Mucosa of rectum (tissue), 2 donors: ENCODE measurements around the gene SPNS1.
"Not testable (repeated sequence)": the region's sequence is repeated elsewhere in the genome, so short reads cannot be mapped to it uniquely, and the experiment has no call there.

Experiments
- H3K27ac ChIP-seq, 2 donors: one replicate each; pipeline ENCODE4 v1.7.0; 2013; ENCODE audit warnings: inconsistent platforms in 2 of 2, low read depth in 2 of 2, low read length in 2 of 2
- H3K27me3 ChIP-seq, 2 donors: one replicate each; pipeline ENCODE4 v1.7.0; 2013; ENCODE audit warnings: low read length in 2 of 2; ENCODE audit not compliant: control insufficient read depth in 2 of 2, insufficient read depth in 2 of 2
- H3K36me3 ChIP-seq, 2 donors: one replicate each; pipeline ENCODE4 v1.7.0; 2013; ENCODE audit warnings: low read length in 2 of 2; ENCODE audit not compliant: control insufficient read depth in 2 of 2, insufficient read depth in 2 of 2
- H3K4me1 ChIP-seq, 2 donors: one replicate each; pipeline ENCODE4 v1.7.0; 2013; ENCODE audit warnings: low read length in 2 of 2, mild to moderate bottlenecking in 1 of 2; ENCODE audit not compliant: control insufficient read depth in 2 of 2, insufficient read depth in 2 of 2
- H3K4me3 ChIP-seq, 2 donors: one replicate each; pipeline ENCODE4 v1.7.0; 2013; ENCODE audit warnings: low read length in 2 of 2
- H3K9ac ChIP-seq, 2 donors: one replicate each; pipeline ENCODE4 v1.7.0; 2013; ENCODE audit warnings: low read length in 2 of 2, low read depth in 1 of 2, mild to moderate bottlenecking in 1 of 2
- H3K9me3 ChIP-seq, 2 donors: one replicate each; pipeline ENCODE4 v1.7.0; 2013; ENCODE audit warnings: low read length in 2 of 2; ENCODE audit not compliant: control insufficient read depth in 2 of 2
- donor health status: healthy.
- donor health status: Normal muscosa, but diverticular disease.

The SPNS1 gene

DNA sequence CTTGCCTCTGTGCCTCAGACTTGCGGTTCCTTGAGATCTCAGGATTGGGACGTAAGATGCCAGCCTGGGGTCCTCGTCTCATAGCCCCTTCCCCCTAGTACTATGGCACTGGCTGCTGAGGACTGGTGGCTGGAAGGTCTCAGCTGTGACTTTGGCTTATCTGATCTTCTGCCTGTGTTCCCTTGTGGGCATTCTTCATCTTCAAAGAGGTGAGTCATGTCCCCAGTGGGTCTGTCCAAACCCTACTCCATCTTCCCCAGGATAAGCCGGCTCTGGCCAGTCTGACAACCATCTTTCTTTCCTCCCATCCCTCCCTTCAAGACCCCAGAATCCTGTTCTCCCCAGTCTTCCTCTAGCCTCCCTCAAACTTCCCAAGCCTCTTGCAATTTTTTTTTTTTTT lies 39.2 kb upstream of the SPNS1 start:
- H3K9me3 ChIP-seq: no peaks in the 10 kb centered on the region
- peaks cover 0 to 6% of the 10 kb centered on the region in 2 donors for H3K4me1 ChIP-seq
- no peaks in the 10 kb centered on the region for H3K36me3 ChIP-seq
- H3K4me3 ChIP-seq: no peak overlapping the region
- no peak overlapping the region for H3K27ac ChIP-seq
- H3K9ac ChIP-seq: no peak overlapping the region
- H3K27me3 ChIP-seq: no peaks in the 10 kb centered on the region

DNA sequence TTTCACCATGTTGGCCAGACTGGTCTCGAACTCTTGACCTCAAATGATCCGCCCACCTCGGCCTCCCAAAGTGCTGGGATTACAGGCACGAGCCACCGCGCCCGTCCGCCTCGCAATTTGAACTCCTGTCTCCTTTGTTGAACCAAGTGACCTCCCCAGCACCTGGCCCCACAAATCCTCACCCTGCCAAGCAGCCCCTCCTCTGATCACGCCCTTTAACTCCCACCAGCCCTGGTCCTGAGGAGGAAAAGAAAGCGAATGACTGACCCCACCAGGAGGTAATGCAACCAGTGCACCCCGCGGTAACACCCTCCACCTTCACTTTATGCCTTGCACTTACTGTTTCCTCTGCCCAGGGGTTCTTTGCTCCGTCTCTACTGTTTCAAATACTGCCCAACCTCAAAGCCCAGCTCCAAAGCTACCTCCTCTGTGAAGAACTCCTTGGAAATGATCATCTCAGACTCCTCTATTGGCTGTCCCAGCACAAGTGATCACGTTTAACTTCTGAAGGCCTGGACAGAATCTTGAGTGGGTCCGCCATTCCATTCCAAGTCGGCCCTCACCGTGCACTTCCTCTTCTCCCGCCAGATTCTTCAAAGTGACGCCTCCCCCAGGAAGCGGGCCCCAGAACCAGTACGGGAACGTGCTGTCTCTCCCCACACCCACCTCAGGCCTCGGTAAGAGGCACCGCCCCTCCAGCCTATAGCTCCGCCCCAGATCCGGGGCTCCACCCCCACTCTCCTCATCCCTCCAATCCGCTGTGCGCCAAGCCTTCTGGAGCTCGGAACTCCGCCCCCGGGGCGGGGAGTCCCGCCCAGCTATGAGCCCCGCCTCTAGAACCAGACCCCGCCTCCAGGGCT lies 38.4 kb upstream of the SPNS1 start:
- H3K9ac ChIP-seq: peak overlapping the region; percentile 35 to 48
- H3K27me3 ChIP-seq: no peaks in the 10 kb centered on the region
- H3K36me3 ChIP-seq: no peaks in the 10 kb centered on the region
- H3K4me3 ChIP-seq: peak overlapping the region; percentile 65 to 71
- H3K4me1 ChIP-seq: peaks cover 0 to 6% of the 10 kb centered on the region in 2 donors
- H3K9me3 ChIP-seq: no peaks in the 10 kb centered on the region
- H3K27ac ChIP-seq: peak overlapping the region in 1 of 2 donors; percentile 27

DNA sequence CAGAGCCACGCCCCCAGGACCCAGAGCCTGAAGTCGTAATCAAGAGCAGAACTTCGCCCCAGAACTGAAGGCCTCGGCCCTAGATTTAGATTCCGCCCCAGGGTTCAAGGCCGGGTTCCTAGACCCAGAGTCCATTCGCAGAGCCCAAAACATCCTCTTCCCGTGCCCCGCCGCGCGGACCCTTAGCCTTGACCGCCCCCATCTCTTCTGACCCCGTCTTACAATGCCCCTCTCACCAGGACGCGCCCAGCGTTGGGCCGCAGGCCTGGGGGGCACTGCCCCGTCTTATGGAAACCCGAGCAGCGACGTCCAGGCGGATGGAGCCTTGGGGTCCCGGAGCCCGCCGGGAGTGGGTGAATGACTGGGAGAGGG lies 37.8 kb upstream of the SPNS1 start:
- Histone ChIP-seq H3K36me3 (no peaks in the 10 kb centered on the region), H3K4me3 (peak overlapping the region in 1 of 2 donors; percentile 65), H3K4me1 (peaks cover 0 to 6% of the 10 kb centered on the region in 2 donors), H3K27me3 (no peaks in the 10 kb centered on the region), H3K9me3 (no peaks in the 10 kb centered on the region), H3K27ac (no peak overlapping the region), H3K9ac (no peak overlapping the region)

DNA sequence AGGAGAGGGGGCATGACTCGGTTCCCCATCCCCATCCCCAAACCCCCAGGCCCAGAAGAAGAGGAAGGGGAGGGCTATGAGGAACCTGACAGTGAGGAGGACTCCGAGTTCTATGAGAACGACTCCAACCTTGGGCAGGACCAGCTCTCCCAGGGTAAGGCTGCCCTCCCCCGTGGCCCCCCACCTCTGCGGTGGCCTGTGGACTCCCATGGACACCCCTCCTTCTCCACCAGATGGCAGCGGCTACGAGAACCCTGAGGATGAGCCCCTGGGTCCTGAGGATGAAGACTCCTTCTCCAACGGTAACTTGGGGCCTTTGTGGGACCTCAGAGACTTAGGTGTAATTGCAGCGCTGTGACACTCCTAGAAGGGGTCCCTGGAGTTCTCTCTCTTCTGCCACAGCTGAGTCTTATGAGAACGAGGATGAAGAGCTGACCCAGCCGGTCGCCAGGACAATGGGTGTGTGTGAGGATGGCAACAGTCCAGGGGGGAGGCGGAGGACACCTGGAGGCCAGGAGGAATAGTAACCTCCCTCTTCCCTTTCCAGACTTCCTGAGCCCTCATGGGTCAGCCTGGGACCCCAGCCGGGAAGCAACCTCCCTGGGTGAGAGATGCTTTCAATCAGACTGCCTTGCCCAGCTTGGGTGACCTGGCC lies 37.2 kb upstream of the SPNS1 start:
- Histone ChIP-seq H3K9me3 (no peaks in the 10 kb centered on the region), H3K4me3 (no peak overlapping the region), H3K36me3 (no peaks in the 10 kb centered on the region), H3K9ac (no peak overlapping the region), H3K4me1 (peaks cover 0 to 6% of the 10 kb centered on the region in 2 donors), H3K27me3 (no peaks in the 10 kb centered on the region), H3K27ac (no peak overlapping the region)

DNA sequence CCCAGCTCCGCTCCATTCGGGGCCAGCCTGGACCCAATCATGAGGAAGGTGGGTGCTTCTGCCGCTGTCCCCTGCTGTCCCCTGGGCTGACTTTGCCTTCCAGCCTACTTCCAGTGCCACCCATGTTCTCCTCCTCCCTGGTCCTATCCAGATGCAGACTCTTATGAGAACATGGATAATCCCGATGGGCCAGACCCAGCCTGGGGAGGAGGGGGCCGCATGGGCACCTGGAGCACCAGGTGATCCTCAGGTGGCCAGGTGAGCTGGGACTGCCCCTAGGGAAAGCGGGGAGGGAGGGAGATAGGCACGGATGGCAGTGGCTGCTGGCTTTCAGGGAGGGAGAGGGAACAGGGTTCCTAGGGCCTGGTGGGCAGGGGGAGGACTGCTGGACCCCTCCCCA lies 35.9 kb upstream of the SPNS1 start:
- Histone ChIP-seq H3K4me3 (no peak overlapping the region), H3K27me3 (no peaks in the 10 kb centered on the region), H3K27ac (no peak overlapping the region), H3K4me1 (peaks cover 0 to 6% of the 10 kb centered on the region in 2 donors), H3K9ac (no peak overlapping the region), H3K36me3 (no peaks in the 10 kb centered on the region), H3K9me3 (no peaks in the 10 kb centered on the region)

DNA sequence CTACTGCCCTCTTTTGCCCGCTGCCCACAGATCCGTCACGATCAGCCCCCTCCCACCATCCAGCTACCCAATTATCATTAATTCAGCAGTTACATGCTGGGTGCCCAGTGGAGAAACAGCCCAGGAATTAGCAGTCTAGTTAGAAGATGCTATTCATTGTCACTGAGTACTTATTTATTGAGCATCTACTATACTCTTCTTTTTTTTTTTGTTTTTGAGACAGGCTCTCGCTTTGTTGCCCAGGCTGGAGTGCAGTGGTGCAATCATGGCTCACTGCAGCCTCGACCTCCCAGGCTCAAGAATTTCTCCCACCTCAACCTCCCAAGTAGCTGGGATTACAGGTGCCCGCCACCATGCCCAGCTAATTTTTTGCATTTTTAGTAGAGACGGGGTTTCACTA lies 34.8 kb upstream of the SPNS1 start:
- H3K4me3 ChIP-seq, H3K27ac ChIP-seq, H3K27me3 ChIP-seq, H3K9ac ChIP-seq, H3K36me3 ChIP-seq, H3K4me1 ChIP-seq, H3K9me3 ChIP-seq: not testable (repeated sequence)

DNA sequence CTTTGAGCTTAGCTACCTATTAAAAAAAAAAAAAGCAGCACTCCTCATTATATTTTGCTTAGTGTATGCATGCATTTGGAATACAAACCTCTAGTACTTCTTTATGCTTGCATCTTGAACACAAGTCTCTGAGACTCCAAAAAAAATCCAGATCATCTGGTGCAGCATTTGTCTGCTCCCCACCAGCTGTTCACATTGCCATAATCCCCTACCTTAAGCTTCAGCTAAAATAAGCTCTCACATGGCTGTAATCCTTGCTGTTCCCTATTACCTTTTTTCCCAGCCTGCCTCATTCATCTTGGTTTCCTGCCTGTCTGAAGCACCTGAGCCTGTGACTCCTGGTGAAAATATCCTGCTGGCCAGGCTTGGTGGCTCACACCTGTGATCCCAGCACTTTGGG lies 31.3 kb upstream of the SPNS1 start:
- Histone ChIP-seq H3K36me3 (no peaks in the 10 kb centered on the region), H3K27ac (no peak overlapping the region), H3K9ac (no peak overlapping the region), H3K9me3 (no peaks in the 10 kb centered on the region), H3K27me3 (no peaks in the 10 kb centered on the region), H3K4me1 (peaks cover 3 to 4% of the 10 kb centered on the region in 2 donors), H3K4me3 (no peak overlapping the region)

DNA sequence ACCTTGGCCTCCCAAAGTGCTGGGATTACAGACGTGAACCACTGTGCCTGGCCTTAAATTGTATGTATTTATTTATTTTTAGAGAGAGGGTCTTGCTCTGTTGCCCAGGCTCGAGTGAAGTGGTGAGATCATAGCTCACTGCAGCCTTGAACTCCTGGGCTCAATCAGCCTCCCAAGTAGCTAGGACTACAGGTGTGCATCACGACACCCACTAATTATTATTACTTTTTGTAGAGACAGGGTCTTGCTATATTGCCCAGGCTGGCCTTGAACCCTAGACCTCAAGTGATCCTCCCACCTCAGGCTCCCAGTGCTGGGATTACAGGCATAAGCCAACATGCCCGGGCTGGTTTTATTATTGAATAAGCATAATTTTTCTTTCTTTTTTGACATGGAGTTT lies 27.9 kb upstream of the SPNS1 start:
- Histone ChIP-seq H3K27me3 (no peaks in the 10 kb centered on the region), H3K4me3 (no peak overlapping the region), H3K36me3 (no peaks in the 10 kb centered on the region), H3K4me1 (peaks cover 6 to 9% of the 10 kb centered on the region in 2 donors), H3K27ac (no peak overlapping the region), H3K9ac (no peak overlapping the region), H3K9me3 (no peaks in the 10 kb centered on the region)

DNA sequence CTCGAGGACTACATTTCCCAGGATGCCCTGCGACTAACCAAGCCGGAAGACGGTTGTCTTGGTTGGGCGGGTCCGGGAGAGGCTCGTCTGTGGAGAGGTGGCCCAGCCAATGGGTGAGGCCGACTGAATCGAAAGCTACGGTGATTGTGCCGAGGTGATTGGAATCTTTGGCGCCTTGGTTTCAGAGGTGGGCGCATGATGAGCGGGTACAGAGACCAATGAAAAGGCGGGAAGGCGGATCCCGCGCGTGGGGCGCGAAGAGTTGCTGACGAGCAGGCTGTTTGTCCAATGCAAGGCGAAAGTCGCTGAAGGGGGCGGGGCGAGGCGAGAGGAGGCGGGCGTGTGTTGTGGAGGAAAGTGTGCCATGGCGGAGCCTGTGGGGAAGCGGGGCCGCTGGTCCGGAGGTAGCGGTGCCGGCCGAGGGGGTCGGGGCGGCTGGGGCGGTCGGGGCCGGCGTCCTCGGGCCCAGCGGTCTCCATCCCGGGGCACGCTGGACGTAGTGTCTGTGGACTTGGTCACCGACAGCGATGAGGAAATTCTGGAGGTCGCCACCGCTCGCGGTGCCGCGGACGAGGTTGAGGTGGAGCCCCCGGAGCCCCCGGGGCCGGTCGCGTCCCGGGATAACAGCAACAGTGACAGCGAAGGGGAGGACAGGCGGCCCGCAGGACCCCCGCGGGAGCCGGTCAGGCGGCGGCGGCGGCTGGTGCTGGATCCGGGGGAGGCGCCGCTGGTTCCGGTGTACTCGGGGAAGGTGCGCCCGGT lies 23.7 kb upstream of the SPNS1 start, which contains the start of gene NFATC2IP:
NFATC2IP (plus strand) TSS at position 290 of the 762 bp plus-strand sequence; CDS start at position 365, 75 bp downstream.
- H3K9ac ChIP-seq: peak within 1 kb of the TSS; percentile 79 to 87
- H3K36me3 ChIP-seq: peaks cover 16 to 23% of the 10 kb centered on the region in 2 donors
- peak within 1 kb of the TSS; percentile 74 to 80 for H3K4me3 ChIP-seq
- no peaks in the 10 kb centered on the region for H3K27me3 ChIP-seq
- H3K27ac ChIP-seq: peak within 1 kb of the TSS; percentile 87
- no peaks in the 10 kb centered on the region for H3K9me3 ChIP-seq
- H3K4me1 ChIP-seq: peaks cover 10 to 14% of the 10 kb centered on the region in 2 donors
